SK-N-SH treated with all-trans-retinoic acid at 6 μM for 48 hours (cell line): ENCODE measurements around the gene STAT5A.
"Not testable (repeated sequence)": the region's sequence is repeated elsewhere in the genome, so short reads cannot be mapped to it uniquely, and the experiment has no call there.

Experiments used
- ATAC-seq: fragments of 200-7000 bp; cut with Tn5 transposase; 3 replicates; pipeline ENCODE4 v1.9.1; 2020; ENCODE audit warnings: mild to moderate bottlenecking, moderate library complexity
- BACH2 ChIP-seq: fragments of 250-450 bp; sonication (Bioruptor Pico); IDR thresholded peaks from 2 replicates; pipeline ENCODE4 v1.9.0; 2021; ENCODE audit warnings: mild to moderate bottlenecking, borderline replicate concordance
- CREB5 ChIP-seq: fragments of 250-450 bp; sonication (Bioruptor Pico); IDR thresholded peaks from 2 replicates; pipeline ENCODE4 v1.5.1; 2020; ENCODE audit warnings: low read depth, mild to moderate bottlenecking, moderate library complexity
- CSDC2 ChIP-seq: fragments of 250-450 bp; sonication (Bioruptor Pico); IDR thresholded peaks from 2 replicates; pipeline ENCODE4 v1.5.0; 2020; ENCODE audit warnings: mild to moderate bottlenecking, moderate library complexity
- CSRNP3 ChIP-seq: fragments of 250-450 bp; sonication (Bioruptor Pico); IDR thresholded peaks from 2 replicates; pipeline ENCODE4 v1.5.1; 2021; ENCODE audit warnings: mild to moderate bottlenecking, moderate library complexity
- ESRRG ChIP-seq: fragments of 250-450 bp; sonication (Bioruptor Pico); IDR thresholded peaks from 2 replicates; pipeline ENCODE4 v1.6.1; 2021; ENCODE audit warnings: mild to moderate bottlenecking
- GLIS3 ChIP-seq: fragments of 250-450 bp; sonication (Bioruptor Pico); IDR thresholded peaks from 2 replicates; pipeline ENCODE4 v1.5.0; 2020; ENCODE audit warnings: mild to moderate bottlenecking, moderate library complexity
- ISL1 ChIP-seq: fragments of 250-450 bp; sonication (Bioruptor Pico); IDR thresholded peaks from 2 replicates; pipeline ENCODE4 v2.1.2; 2022; ENCODE audit warnings: mild to moderate bottlenecking, moderate library complexity
- OSR1 ChIP-seq: fragments of 250-450 bp; sonication (Bioruptor Pico); IDR thresholded peaks from 2 replicates; pipeline ENCODE4 v1.8.0; 2022; ENCODE audit warnings: moderate library complexity, mild to moderate bottlenecking, inconsistent platforms
- POU6F1 ChIP-seq: fragments of 250-450 bp; sonication (Bioruptor Pico); IDR thresholded peaks from 2 replicates; pipeline ENCODE4 v1.8.0; 2021; ENCODE audit warnings: low read depth, mild to moderate bottlenecking, moderate library complexity, borderline replicate concordance
- PPARA ChIP-seq: fragments of 250-450 bp; sonication (Bioruptor Pico); IDR thresholded peaks from 2 replicates; pipeline ENCODE4 v1.5.0; 2020; ENCODE audit warnings: mild to moderate bottlenecking, borderline replicate concordance
- SNAI2 ChIP-seq: fragments of 250-450 bp; sonication (Bioruptor Pico); IDR thresholded peaks from 2 replicates; pipeline ENCODE4 v1.5.0; 2020; ENCODE audit warnings: mild to moderate bottlenecking, moderate library complexity
- TCF4 ChIP-seq: fragments of 250-450 bp; sonication (Bioruptor Pico); IDR thresholded peaks from 2 replicates; pipeline ENCODE4 v1.8.0; 2021; ENCODE audit warnings: mild to moderate bottlenecking, moderate library complexity, borderline replicate concordance
- TOX ChIP-seq: fragments of 250-450 bp; sonication (Bioruptor Pico); IDR thresholded peaks from 2 replicates; pipeline ENCODE4 v1.8.0; 2021; ENCODE audit warnings: mild to moderate bottlenecking, moderate library complexity, borderline replicate concordance
- TSHZ2 ChIP-seq: fragments of 250-450 bp; sonication (Bioruptor Pico); IDR thresholded peaks from 2 replicates; pipeline ENCODE4 v1.5.0; 2020; ENCODE audit warnings: mild to moderate bottlenecking, moderate library complexity
- ZC3H10 ChIP-seq: fragments of 250-450 bp; sonication (Bioruptor Pico); IDR thresholded peaks from 2 replicates; pipeline ENCODE4 v1.5.1; 2021; ENCODE audit warnings: mild to moderate bottlenecking, moderate library complexity
- ZFP3 ChIP-seq: fragments of 250-450 bp; sonication (Bioruptor Pico); IDR thresholded peaks from 2 replicates; pipeline ENCODE4 v1.5.0; 2020; ENCODE audit warnings: mild to moderate bottlenecking, moderate library complexity
- ZFP30 ChIP-seq: fragments of 450-650 bp; formaldehyde crosslinking; IDR thresholded peaks from 2 replicates; pipeline ENCODE4 v1.5.0; 2022; ENCODE audit warnings: mild to moderate bottlenecking, moderate library complexity
- ZNF565 ChIP-seq: fragments of 450-650 bp; formaldehyde crosslinking; conservative IDR thresholded peaks from 2 replicates; pipeline ENCODE4 v1.5.0; 2020; ENCODE audit warnings: low read depth, mild to moderate bottlenecking, moderate library complexity
- ZNF70 ChIP-seq: fragments of 450-650 bp; formaldehyde crosslinking; IDR thresholded peaks from 2 replicates; pipeline ENCODE4 v1.5.0; 2020; ENCODE audit warnings: mild to moderate bottlenecking, moderate library complexity
- ZNF8 ChIP-seq: fragments of 450-650 bp; formaldehyde crosslinking; IDR thresholded peaks from 2 replicates; pipeline ENCODE4 v1.5.0; 2020; ENCODE audit warnings: mild to moderate bottlenecking, moderate library complexity

The STAT5A gene

GRCh38 chr17:42303694-42304093 lies 15.4 kb downstream of the STAT5A start:
- TF ChIP-seq TSHZ2 (CRISPR knock-in tag), result no peak
- TF ChIP-seq CSRNP3, result no peak
- no peak for TF ChIP-seq ZFP3 (CRISPR knock-in tag)
- TF ChIP-seq ESRRG (CRISPR knock-in tag), result no peak
- TF ChIP-seq ZFP30, result no peak
- ATAC-seq, result no peak

- ATAC-seq, result no peak
- TF ChIP-seq GLIS3 (CRISPR knock-in tag) (no peak), CREB5 (CRISPR knock-in tag) (no peak), TOX (CRISPR knock-in tag) (no peak), PPARA (CRISPR knock-in tag) (no peak), CSRNP3 (no peak), ZNF70 (CRISPR knock-in tag) (no peak), SNAI2 (CRISPR knock-in tag) (no peak), TCF4 (CRISPR knock-in tag) (no peak)
- TF ChIP-seq, all 23 proteins: peak for 0
Measured at GRCh38 chr17:42304187-42305030, 16.1 kb downstream of the STAT5A start.

GRCh38 chr17:42305031-42305330 lies 16.7 kb downstream of the STAT5A start:
- not testable (repeated sequence) for ATAC-seq

GRCh38 chr17:42305543-42306384 lies 17.5 kb downstream of the STAT5A start:
- TF ChIP-seq ZNF565, result no peak
- TF ChIP-seq TSHZ2 (CRISPR knock-in tag), result no peak
- TF ChIP-seq BACH2, result no peak
- no peak for TF ChIP-seq POU6F1 (CRISPR knock-in tag)
- no peak for TF ChIP-seq ZC3H10
- no peak for TF ChIP-seq OSR1 (CRISPR knock-in tag)
- TF ChIP-seq TCF4 (CRISPR knock-in tag), result no peak
- TF ChIP-seq ZNF8 (CRISPR knock-in tag), result no peak
- no peak for TF ChIP-seq SNAI2 (CRISPR knock-in tag)
- no peak for TF ChIP-seq CSDC2 (CRISPR knock-in tag)
- TF ChIP-seq ISL1 (CRISPR knock-in tag), result no peak
- ATAC-seq, result no peak
